Measurements from ENCODE around the gene LRRN2.

The LRRN2 gene

GRCh38 chr1:204713541-204713940 is 28.0 kb upstream of the LRRN2 start:
- H3K36me3 ChIP-seq, result no peaks in the 10 kb centered on the region
- peak overlapping the region; percentile 80 for H3K4me2 ChIP-seq
- peak overlapping the region; percentile 82 for H3K27ac ChIP-seq
- no peaks in the 10 kb centered on the region for H4K20me1 ChIP-seq
- H3K4me3 ChIP-seq, result no peak overlapping the region
- peaks cover 81% of the 10 kb centered on the region for H3K4me1 ChIP-seq
- no peak for TF ChIP-seq Cebpa-rat (IDR thresholded peaks at IDR 0.05)
- no peaks in the 10 kb centered on the region for H3K27me3 ChIP-seq
- H3K9ac ChIP-seq, result peak overlapping the region; percentile 12; the same call in 1 of the 2 replicates
- no peaks in the 10 kb centered on the region for H3K9me3 ChIP-seq

- Histone ChIP-seq H4K20me1 (no peaks in the 10 kb centered on the region), H3K36me3 (no peaks in the 10 kb centered on the region), H3K27me3 (no peaks in the 10 kb centered on the region), H3K9me3 (no peaks in the 10 kb centered on the region), H3K9ac (peak overlapping the region; percentile 12; the same call in 1 of the 2 replicates), H3K4me3 (0 out of 2 replicates have a peak overlapping the region, but pooled peaks have one; percentile 8), H3K4me2 (peak overlapping the region; percentile 80), H3K4me1 (peaks cover 86% of the 10 kb centered on the region), H3K27ac (peak overlapping the region; percentile 82)
- TF ChIP-seq Cebpa-rat (IDR thresholded peaks at IDR 0.05), result no peak
Measured at GRCh38 chr1:204712708-204713430, 27.3 kb upstream of the LRRN2 start.

- Histone ChIP-seq H3K9ac (peak overlapping the region; percentile 25; the same call in 1 of the 2 replicates), H3K4me3 (peak overlapping the region; percentile 30; the same call in 1 of the 2 replicates), H3K4me2 (peak overlapping the region; percentile 80), H3K9me3 (no peaks in the 10 kb centered on the region), H3K27ac (peak overlapping the region; percentile 82), H3K27me3 (no peaks in the 10 kb centered on the region), H3K36me3 (no peaks in the 10 kb centered on the region), H3K4me1 (peaks cover 93% of the 10 kb centered on the region), H4K20me1 (no peaks in the 10 kb centered on the region)
- no peak for TF ChIP-seq Cebpa-rat (IDR thresholded peaks at IDR 0.05)
Measured at GRCh38 chr1:204711947-204712701, 26.6 kb upstream of the LRRN2 start.

- Histone ChIP-seq H4K20me1 (no peaks in the 10 kb centered on the region), H3K4me2 (peak overlapping the region; percentile 80), H3K27ac (peak overlapping the region; percentile 82), H3K9me3 (no peaks in the 10 kb centered on the region), H3K4me1 (peaks cover 98% of the 10 kb centered on the region), H3K27me3 (no peaks in the 10 kb centered on the region), H3K4me3 (peak overlapping the region; percentile 30; the same call in 1 of the 2 replicates), H3K36me3 (no peaks in the 10 kb centered on the region), H3K9ac (peak overlapping the region; percentile 25; the same call in 1 of the 2 replicates)
- TF ChIP-seq Cebpa-rat (IDR thresholded peaks at IDR 0.05), result no peak
Measured at GRCh38 chr1:204711103-204711946, 25.8 kb upstream of the LRRN2 start.

- H4K20me1 ChIP-seq, result no peaks in the 10 kb centered on the region
- peaks cover 98% of the 10 kb centered on the region for H3K4me1 ChIP-seq
- peak overlapping the region; percentile 80 for H3K4me2 ChIP-seq
- H3K27me3 ChIP-seq, result no peaks in the 10 kb centered on the region
- H3K36me3 ChIP-seq, result no peaks in the 10 kb centered on the region
- H3K27ac ChIP-seq, result peak overlapping the region; percentile 82
- H3K9ac ChIP-seq, result peak overlapping the region; percentile 25; the same call in 1 of the 2 replicates
- no peaks in the 10 kb centered on the region for H3K9me3 ChIP-seq
- no peak for TF ChIP-seq Cebpa-rat (IDR thresholded peaks at IDR 0.05)
- H3K4me3 ChIP-seq, result no peak overlapping the region
Measured at GRCh38 chr1:204709960-204710912, 24.7 kb upstream of the LRRN2 start.

GRCh38 chr1:204709021-204709420 is 23.5 kb upstream of the LRRN2 start:
- Histone ChIP-seq H3K4me1 (peaks cover 98% of the 10 kb centered on the region), H3K4me2 (no peak overlapping the region), H3K9me3 (no peaks in the 10 kb centered on the region), H3K27ac (peak overlapping the region; percentile 82; the same call in 1 of the 2 replicates), H3K9ac (no peak overlapping the region), H3K36me3 (no peaks in the 10 kb centered on the region), H4K20me1 (no peaks in the 10 kb centered on the region), H3K27me3 (no peaks in the 10 kb centered on the region), H3K4me3 (no peak overlapping the region)
- TF ChIP-seq Cebpa-rat (IDR thresholded peaks at IDR 0.05), result no peak

GRCh38 chr1:204706838-204707509 is 21.4 kb upstream of the LRRN2 start:
- Histone ChIP-seq H3K4me2 (peak overlapping the region; percentile 93), H3K27me3 (no peaks in the 10 kb centered on the region), H4K20me1 (no peaks in the 10 kb centered on the region), H3K4me1 (peaks cover 91% of the 10 kb centered on the region), H3K4me3 (peak overlapping the region; percentile 4; the same call in 1 of the 2 replicates), H3K36me3 (no peaks in the 10 kb centered on the region), H3K9me3 (no peaks in the 10 kb centered on the region), H3K9ac (peak overlapping the region; percentile 39), H3K27ac (peak overlapping the region; percentile 81)
- TF ChIP-seq Cebpa-rat (IDR thresholded peaks at IDR 0.05), result no peak

All from BLaER1 (cell line).